GM23248 (cell line): ENCODE data around the gene RNF31. TPM values are rescaled to one million over a fixed set of nuclear protein-coding genes. Genes with fewer than 3 reads are reported as not detected.

Experiments used
- DNase-seq: peaks from one replicate; pipeline ENCODE4 v3.0.0-alpha.2; 2015
- H2AFZ ChIP-seq: fragments of 200-600 bp; sonication (generic); 2 replicates; pipeline ENCODE4 v1.6.1; 2016; ENCODE audit warnings: antibody characterized with exemption
- H3F3A ChIP-seq: fragments of 200-600 bp; sonication (generic); 2 replicates; pipeline ENCODE4 v1.6.1; 2016; ENCODE audit warnings: mild to moderate bottlenecking, antibody characterized with exemption, mixed run types; ENCODE audit not compliant: insufficient read depth
- H3K27ac ChIP-seq: fragments of 200-600 bp; sonication (generic); 2 replicates; pipeline ENCODE4 v1.5.1; 2016; ENCODE audit warnings: mild to moderate bottlenecking
- H3K27me3 ChIP-seq: fragments of 200-600 bp; sonication (generic); replicated peaks from 2 replicates; pipeline ENCODE4 v1.6.1; 2016; ENCODE audit warnings: mild to moderate bottlenecking; ENCODE audit not compliant: insufficient read depth
- H3K36me3 ChIP-seq: fragments of 200-600 bp; sonication (generic); 2 replicates; pipeline ENCODE4 v1.6.1; 2016; ENCODE audit warnings: low read depth, mild to moderate bottlenecking
- H3K4me1 ChIP-seq: fragments of 200-600 bp; sonication (generic); 2 replicates; pipeline ENCODE4 v1.6.1; 2016; ENCODE audit warnings: mild to moderate bottlenecking; ENCODE audit not compliant: insufficient read depth
- H3K4me2 ChIP-seq: fragments of 200-600 bp; sonication (generic); one replicate; pipeline ENCODE4 v1.6.1; 2016; ENCODE audit warnings: mild to moderate bottlenecking; ENCODE audit not compliant: unreplicated experiment
- H3K4me3 ChIP-seq: fragments of 200-600 bp; sonication (generic); 2 replicates; pipeline ENCODE4 v1.5.1; 2016; ENCODE audit warnings: mild to moderate bottlenecking
- H3K79me2 ChIP-seq: fragments of 200-600 bp; sonication (generic); 2 replicates; pipeline ENCODE4 v1.6.1; 2016; ENCODE audit warnings: mild to moderate bottlenecking; ENCODE audit not compliant: insufficient read depth
- H3K9ac ChIP-seq: fragments of 200-600 bp; sonication (generic); 2 replicates; pipeline ENCODE4 v1.6.1; 2016; ENCODE audit warnings: mild to moderate bottlenecking
- H3K9me2 ChIP-seq: fragments of 200-600 bp; sonication (generic); 2 replicates; pipeline ENCODE4 v1.6.1; 2016; ENCODE audit warnings: mixed run types, mild to moderate bottlenecking, moderate library complexity; ENCODE audit not compliant: insufficient read depth
- H3K9me3 ChIP-seq: fragments of 200-600 bp; sonication (generic); one replicate; pipeline ENCODE4 v1.6.1; 2017; ENCODE audit warnings: low read depth
- H4K20me1 ChIP-seq: fragments of 200-600 bp; sonication (generic); 2 replicates; pipeline ENCODE4 v1.6.0; 2016; ENCODE audit not compliant: insufficient read depth
- EZH2 ChIP-seq: fragments of 200-600 bp; sonication (generic); IDR thresholded peaks from 2 replicates; pipeline ENCODE4 v1.6.1; 2018; ENCODE audit warnings: antibody characterized with exemption, mild to moderate bottlenecking; ENCODE audit not compliant: insufficient read depth, poor library complexity, severe bottlenecking
- EZH2phosphoT487 ChIP-seq: fragments of 200-600 bp; sonication (generic); IDR thresholded peaks from 2 replicates; pipeline ENCODE4 v1.6.1; 2018; ENCODE audit warnings: antibody characterized with exemption, moderate library complexity, mild to moderate bottlenecking, low read depth; ENCODE audit not compliant: insufficient read depth
- WGBS, 2 experiments: methylation state at CpG; one replicate each; pipeline ENCODE4 v1.1.6; 2015 to 2017; ENCODE audit warnings: low lambda C conversion rate in 2 of 2, low coverage in 1 of 2; ENCODE audit errors: missing lambda C conversion rate in 2 of 2; 5-methylcytosine and 5-hydroxymethylcytosine counted together
- in situ Hi-C: fragments of 300-500 bp; cut with MboI; formaldehyde crosslinking; loops from 2 replicates; pipeline ENCODE4 v1.15.0; 2020
- microRNA-seq: library from miRNA; unstranded; fragments of <30 nt; microRNA quantifications from one replicate; pipeline ENCODE4, GENCODE V29; 2016; ENCODE audit warnings: borderline number of aligned reads
- polyA plus RNA-seq: library from polyadenylated mRNA; unstranded; fragments of >200 nt; fragmentation: Nextera tagmentation; extraction: Ambion mirVana; gene quantifications from 2 replicates; pipeline ENCODE4 v1.2.1, GENCODE V29; 2016
- small RNA-seq: library from RNA; depleted of rRNA; stranded (forward); fragments of <200 nt; gene quantifications from one replicate; pipeline ENCODE3, GENCODE V24; 2014; ENCODE audit warnings: low read depth, low replicate concordance
- total RNA-seq: library from RNA; depleted of rRNA; stranded (reverse); fragments of >200 nt; shearing (Covaris generic); gene quantifications from 2 replicates; pipeline ENCODE4 v1.2.3, GENCODE V29; 2014; rRNA removed

RNF31 gene
- total and polyA plus RNA-seq, 2 experiments from 2014 or later: 29.4 to 40.3 TPM

DNA sequence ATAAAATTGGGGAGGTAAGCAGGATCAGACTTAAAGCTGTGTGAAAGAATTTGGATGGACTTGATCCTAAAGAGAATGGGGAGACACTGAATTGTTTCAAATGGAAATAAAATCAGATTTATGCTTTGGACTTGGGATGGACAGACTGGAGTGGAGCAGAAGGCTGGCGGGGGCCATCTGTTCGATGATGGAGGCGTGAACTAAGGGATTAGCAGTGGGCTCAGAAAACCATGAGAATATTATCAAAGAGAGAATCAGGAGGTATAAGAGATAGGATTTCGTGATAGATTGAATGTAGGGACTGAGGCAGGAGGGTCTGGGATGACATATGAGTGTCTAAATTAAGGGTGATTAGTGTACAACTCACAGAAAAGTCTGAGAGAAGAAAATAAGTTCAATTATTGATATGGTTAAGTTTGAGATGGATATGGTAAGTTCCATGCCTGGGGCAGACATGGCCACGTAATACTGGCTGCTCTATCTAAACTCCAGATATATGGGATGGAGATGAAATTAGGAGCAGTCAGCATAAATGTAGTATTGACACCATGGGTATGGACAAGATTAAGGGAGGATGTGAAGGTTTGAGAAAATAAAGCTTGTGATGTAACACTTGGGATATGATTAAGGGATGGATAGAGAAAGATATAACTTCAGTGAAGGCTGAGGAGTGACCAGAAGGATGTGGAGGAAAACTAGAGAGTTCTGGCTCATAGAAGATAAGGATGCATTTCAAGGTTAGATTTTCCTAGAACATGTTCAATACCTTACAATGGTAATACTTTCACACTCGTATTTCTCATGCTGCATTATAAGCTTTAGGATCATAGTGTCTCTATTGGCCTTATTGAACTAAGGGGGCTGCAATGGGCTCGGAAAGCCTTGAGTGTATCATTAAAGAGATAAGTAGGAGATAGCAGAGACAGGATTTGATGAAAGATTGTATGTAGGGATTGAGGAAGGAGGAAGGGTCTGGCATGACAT is 57.2 kb downstream of the RNF31 start:
- Histone ChIP-seq H3K36me3 (peaks cover 4% of the 10 kb centered on the region; the same call in 1 of the 2 replicates), H4K20me1 (no peaks in the 10 kb centered on the region), H3K27ac (no peak overlapping the region), H3K4me1 (no peaks in the 10 kb centered on the region), H3K27me3 (no peaks in the 10 kb centered on the region), H3K4me2 (no peak overlapping the region), H2AFZ (no peak overlapping the region), H3K4me3 (no peak overlapping the region), H3F3A (no peaks in the 10 kb centered on the region), H3K9me2 (no peaks in the 10 kb centered on the region), H3K79me2 (peaks cover 22% of the 10 kb centered on the region), H3K9me3 (no peaks in the 10 kb centered on the region), H3K9ac (no peak overlapping the region)
- in situ Hi-C loops: no loop called here
- WGBS, 2 experiments: 95 to 97% methylated on average over 7 of the region's 7 CpGs
- no peak for DNase-seq
- TF ChIP-seq EZH2: no peak
- TF ChIP-seq EZH2phosphoT487: no peak

DNA sequence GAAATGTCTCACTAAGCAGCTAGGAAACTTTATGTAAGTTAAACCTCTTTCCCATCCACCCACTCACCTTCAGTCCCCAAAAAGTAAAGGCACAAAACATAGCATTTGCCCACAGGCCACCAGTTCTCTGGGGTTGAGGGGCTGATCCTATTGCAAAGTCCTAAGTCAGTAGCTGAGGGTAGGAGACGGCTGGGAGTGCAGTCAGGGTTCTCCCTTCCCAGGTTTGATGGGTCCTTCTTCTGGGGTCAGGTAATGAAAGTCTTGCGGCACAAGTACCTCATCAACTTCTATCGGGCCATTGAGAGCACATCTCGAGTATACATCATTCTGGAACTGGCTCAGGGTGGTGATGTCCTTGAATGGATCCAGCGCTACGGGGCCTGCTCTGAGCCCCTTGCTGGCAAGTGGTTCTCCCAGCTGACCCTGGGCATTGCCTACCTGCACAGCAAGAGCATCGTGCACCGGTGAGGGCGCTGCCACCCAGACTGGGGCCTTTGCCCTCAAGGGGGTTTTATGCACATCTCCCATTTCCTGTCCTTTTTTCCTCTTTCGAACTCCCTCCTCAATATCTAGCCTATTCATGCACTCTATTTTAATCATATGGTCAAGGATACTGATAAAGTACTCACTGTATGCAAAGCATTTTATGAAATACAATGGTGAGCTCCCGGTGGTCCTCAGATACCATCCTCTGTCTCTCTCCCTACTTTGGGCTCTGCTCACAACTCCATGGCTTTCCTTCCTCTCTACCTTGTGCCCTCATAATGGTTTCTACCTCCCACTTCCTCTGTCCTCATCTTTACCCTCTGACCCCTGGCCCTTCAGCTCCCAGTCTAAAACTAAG is 59.2 kb downstream of the RNF31 start:
- H3K36me3 ChIP-seq: peaks cover 10% of the 10 kb centered on the region; the same call in 1 of the 2 replicates

DNA sequence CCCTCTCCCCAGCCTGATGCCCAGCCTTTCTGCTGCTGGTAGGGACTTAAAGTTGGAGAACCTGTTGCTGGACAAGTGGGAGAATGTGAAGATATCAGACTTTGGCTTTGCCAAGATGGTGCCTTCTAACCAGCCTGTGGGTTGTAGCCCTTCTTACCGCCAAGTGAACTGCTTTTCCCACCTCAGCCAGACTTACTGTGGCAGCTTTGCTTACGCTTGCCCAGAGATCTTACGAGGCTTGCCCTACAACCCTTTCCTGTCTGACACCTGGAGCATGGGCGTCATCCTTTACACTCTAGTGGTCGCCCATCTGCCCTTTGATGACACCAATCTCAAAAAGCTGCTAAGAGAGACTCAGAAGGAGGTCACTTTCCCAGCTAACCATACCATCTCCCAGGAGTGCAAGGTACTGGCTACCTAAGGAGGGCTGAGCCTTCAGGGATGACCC is 59.8 kb downstream of the RNF31 start:
- in situ Hi-C loops: no loop called here
- WGBS, 2 experiments: 98 to 100% methylated on average over 5 of the region's 5 CpGs
- no peak for DNase-seq
- Histone ChIP-seq H3K9ac (no peak overlapping the region), H3F3A (no peaks in the 10 kb centered on the region), H3K9me2 (no peaks in the 10 kb centered on the region), H3K4me1 (no peaks in the 10 kb centered on the region; the same call in 1 of the 2 replicates), H3K4me2 (no peak overlapping the region), H3K27ac (no peak overlapping the region), H4K20me1 (no peaks in the 10 kb centered on the region), H3K27me3 (no peaks in the 10 kb centered on the region), H3K9me3 (no peaks in the 10 kb centered on the region), H3K79me2 (peaks cover 20% of the 10 kb centered on the region), H3K4me3 (no peak overlapping the region), H2AFZ (no peak overlapping the region), H3K36me3 (peaks cover 8% of the 10 kb centered on the region; the same call in 1 of the 2 replicates)
- TF ChIP-seq EZH2phosphoT487 (no peak), EZH2 (no peak)

More for the DNA sequence above, 59.2 kb downstream of the RNF31 start:
- H3K27ac ChIP-seq: no peak overlapping the region
- in situ Hi-C loops: no loop called here
- no peaks in the 10 kb centered on the region for H3K9me3 ChIP-seq
- no peaks in the 10 kb centered on the region for H3F3A ChIP-seq
- no peak overlapping the region for H2AFZ ChIP-seq
- TF ChIP-seq EZH2 (no peak), EZH2phosphoT487 (no peak)
- no peak overlapping the region for H3K9ac ChIP-seq
- 95% methylated on average over 11 of the region's 11 CpGs for WGBS, 2 experiments
- no peak overlapping the region for H3K4me3 ChIP-seq
- no peaks in the 10 kb centered on the region for H3K4me1 ChIP-seq
- H3K27me3 ChIP-seq: no peaks in the 10 kb centered on the region
- H3K9me2 ChIP-seq: no peaks in the 10 kb centered on the region
- no peaks in the 10 kb centered on the region for H4K20me1 ChIP-seq
- H3K4me2 ChIP-seq: no peak overlapping the region
- no peak for DNase-seq
- H3K79me2 ChIP-seq: peaks cover 14% of the 10 kb centered on the region

- Histone ChIP-seq H3K27ac (no peak overlapping the region), H3K4me2 (no peak overlapping the region), H3K27me3 (no peaks in the 10 kb centered on the region), H3K79me2 (peaks cover 19% of the 10 kb centered on the region), H3K9me3 (no peaks in the 10 kb centered on the region), H2AFZ (no peak overlapping the region), H3K36me3 (peaks cover 8% of the 10 kb centered on the region; the same call in 1 of the 2 replicates), H3K9me2 (no peaks in the 10 kb centered on the region), H4K20me1 (no peaks in the 10 kb centered on the region), H3K4me1 (no peaks in the 10 kb centered on the region; the same call in 1 of the 2 replicates), H3K9ac (no peak overlapping the region), H3F3A (no peaks in the 10 kb centered on the region), H3K4me3 (no peak overlapping the region)
- TF ChIP-seq EZH2: no peak
- no peak for TF ChIP-seq EZH2phosphoT487
- DNase-seq: no peak
- WGBS, 2 experiments: 100% methylated on average over 2 of the region's 2 CpGs
- in situ Hi-C loops: no loop called here
Observed at GRCh38 chr14:24207625-24208024, 60.3 kb downstream of the RNF31 start.

Small RNA genes within 50 kb of the gene (microRNA-seq; reads per million reads assigned to microRNA genes)
- gene MIR7703: not detected

Small RNA genes within 50 kb of the gene (small RNA-seq; reads per million reads assigned to genes)
- gene AL136295.4 (not detected), gene CHMP4A (not detected), gene IPO4 (not detected), gene IRF9 (not detected), gene RNA5SP383 (0.19 reads per million)

Other genes with a start within 250 kb of the RNF31 start
Only the 30 nearest of the 31 such genes appear.
- gene DHRS4, start 193.7 kb upstream of the RNF31 start, total RNA-seq: 23.0 and 25.4 TPM in 2 replicates
- 35.4 and 35.9 TPM in 2 replicates for gene DHRS4, start 193.7 kb upstream of the RNF31 start, polyA plus RNA-seq
- gene DHRS4L2, start 158.6 kb upstream of the RNF31 start, total RNA-seq: 5.1 and 10.1 TPM in 2 replicates
- 16.8 and 19.2 TPM in 2 replicates for gene DHRS4L2, start 158.6 kb upstream of the RNF31 start, polyA plus RNA-seq
- under 0.01 TPM in 1 of 2 replicates, not detected in the other for gene CARMIL3, start 95.5 kb upstream of the RNF31 start, total RNA-seq
- gene CARMIL3, start 95.5 kb upstream of the RNF31 start, polyA plus RNA-seq: not detected in 2 replicates
- gene CPNE6, start 75.9 kb upstream of the RNF31 start, total RNA-seq: not detected in 2 replicates
- gene CPNE6, start 75.9 kb upstream of the RNF31 start, polyA plus RNA-seq: not detected in 2 replicates
- 70.3 and 84.3 TPM in 2 replicates for gene PCK2, start 53.2 kb upstream of the RNF31 start, total RNA-seq
- gene PCK2, start 53.2 kb upstream of the RNF31 start, polyA plus RNA-seq: 148 and 153 TPM in 2 replicates
- 59.8 and 59.9 TPM in 2 replicates for gene DCAF11, start 32.7 kb upstream of the RNF31 start, total RNA-seq
- gene DCAF11, start 32.7 kb upstream of the RNF31 start, polyA plus RNA-seq: 29.1 and 33.6 TPM in 2 replicates
- 0.86 TPM in 1 of 2 replicates, not detected in the other for gene NRL, start 32.5 kb upstream of the RNF31 start, total RNA-seq
- gene NRL, start 32.5 kb upstream of the RNF31 start, polyA plus RNA-seq: 0.48 and 0.56 TPM in 2 replicates
- not detected in 2 replicates for gene FITM1, start 16.8 kb upstream of the RNF31 start, total RNA-seq
- not detected in 2 replicates for gene FITM1, start 16.8 kb upstream of the RNF31 start, polyA plus RNA-seq
- gene PSME1, start 11.3 kb upstream of the RNF31 start, total RNA-seq: 58.9 and 67.7 TPM in 2 replicates
- 144 and 147 TPM in 2 replicates for gene PSME1, start 11.3 kb upstream of the RNF31 start, polyA plus RNA-seq
- 17.1 and 22.9 TPM in 2 replicates for gene EMC9, start 5.9 kb upstream of the RNF31 start, total RNA-seq
- 27.4 and 28.7 TPM in 2 replicates for gene EMC9, start 5.9 kb upstream of the RNF31 start, polyA plus RNA-seq
- gene PSME2, start 888 bp upstream of the RNF31 start, total RNA-seq: 38.3 and 41.4 TPM in 2 replicates
- gene PSME2, start 888 bp upstream of the RNF31 start, polyA plus RNA-seq: 158 and 164 TPM in 2 replicates
- gene IRF9, start 13.8 kb downstream of the RNF31 start, total RNA-seq: 56.7 and 58.7 TPM in 2 replicates
- 80.0 and 87.1 TPM in 2 replicates for gene IRF9, start 13.8 kb downstream of the RNF31 start, polyA plus RNA-seq
- 1.4 and 3.5 TPM in 2 replicates for gene REC8, start 24.6 kb downstream of the RNF31 start, total RNA-seq
- gene REC8, start 24.6 kb downstream of the RNF31 start, polyA plus RNA-seq: 1.2 and 2.4 TPM in 2 replicates
- gene IPO4, start 41.3 kb downstream of the RNF31 start, total RNA-seq: 55.3 and 58.3 TPM in 2 replicates
- gene IPO4, start 41.3 kb downstream of the RNF31 start, polyA plus RNA-seq: 24.8 and 33.6 TPM in 2 replicates
- 102 and 163 TPM in 2 replicates for gene TM9SF1, start 47.9 kb downstream of the RNF31 start, total RNA-seq
- 91.5 and 93.8 TPM in 2 replicates for gene TM9SF1, start 47.9 kb downstream of the RNF31 start, polyA plus RNA-seq
- not detected in 2 replicates for gene TSSK4, start 58.2 kb downstream of the RNF31 start, total RNA-seq
- gene TSSK4, start 58.2 kb downstream of the RNF31 start, polyA plus RNA-seq: 0.23 and 0.55 TPM in 2 replicates
- 18.5 and 32.1 TPM in 2 replicates for gene CHMP4A, start 66.0 kb downstream of the RNF31 start, total RNA-seq
- 75.7 and 81.6 TPM in 2 replicates for gene CHMP4A, start 66.0 kb downstream of the RNF31 start, polyA plus RNA-seq
- 8.2 and 19.2 TPM in 2 replicates for gene MDP1, start 68.6 kb downstream of the RNF31 start, total RNA-seq
- gene MDP1, start 68.6 kb downstream of the RNF31 start, polyA plus RNA-seq: 20.0 and 23.3 TPM in 2 replicates
- 138 and 161 TPM in 2 replicates for gene NEDD8, start 84.9 kb downstream of the RNF31 start, total RNA-seq
- 326 and 342 TPM in 2 replicates for gene NEDD8, start 84.9 kb downstream of the RNF31 start, polyA plus RNA-seq
- gene GMPR2, start 85.4 kb downstream of the RNF31 start, total RNA-seq: 70.9 and 98.0 TPM in 2 replicates
- 55.0 and 58.9 TPM in 2 replicates for gene GMPR2, start 85.4 kb downstream of the RNF31 start, polyA plus RNA-seq
- gene TINF2, start 95.1 kb downstream of the RNF31 start, total RNA-seq: 32.5 and 41.2 TPM in 2 replicates
- 43.6 and 52.4 TPM in 2 replicates for gene TINF2, start 95.1 kb downstream of the RNF31 start, polyA plus RNA-seq
- 0.25 and 1.3 TPM in 2 replicates for gene TGM1, start 115.7 kb downstream of the RNF31 start, total RNA-seq
- gene TGM1, start 115.7 kb downstream of the RNF31 start, polyA plus RNA-seq: 0.34 TPM in 1 of 2 replicates, not detected in the other
- gene RABGGTA, start 124.1 kb downstream of the RNF31 start, total RNA-seq: 18.0 and 34.9 TPM in 2 replicates
- gene RABGGTA, start 124.1 kb downstream of the RNF31 start, polyA plus RNA-seq: 29.3 and 30.5 TPM in 2 replicates
- 12.8 and 32.1 TPM in 2 replicates for gene DHRS1, start 152.3 kb downstream of the RNF31 start, total RNA-seq
- gene DHRS1, start 152.3 kb downstream of the RNF31 start, polyA plus RNA-seq: 31.0 and 34.7 TPM in 2 replicates
- gene NOP9, start 152.4 kb downstream of the RNF31 start, total RNA-seq: 19.3 and 23.7 TPM in 2 replicates
- 2.5 and 2.6 TPM in 2 replicates for gene NOP9, start 152.4 kb downstream of the RNF31 start, polyA plus RNA-seq
- 0.51 and 2.1 TPM in 2 replicates for gene CIDEB, start 160.5 kb downstream of the RNF31 start, total RNA-seq
- 1.2 TPM in 2 replicates for gene CIDEB, start 160.5 kb downstream of the RNF31 start, polyA plus RNA-seq
- 3.5 and 6.8 TPM in 2 replicates for gene LTB4R2, start 162.6 kb downstream of the RNF31 start, total RNA-seq
- 0.30 and 0.45 TPM in 2 replicates for gene LTB4R2, start 162.6 kb downstream of the RNF31 start, polyA plus RNA-seq
- gene LTB4R, start 164.0 kb downstream of the RNF31 start, total RNA-seq: 1.4 and 2.4 TPM in 2 replicates
- 0.41 and 1.1 TPM in 2 replicates for gene LTB4R, start 164.0 kb downstream of the RNF31 start, polyA plus RNA-seq
- gene ADCY4, start 187.6 kb downstream of the RNF31 start, total RNA-seq: 0.22 and 0.38 TPM in 2 replicates
- 0.20 and 0.38 TPM in 2 replicates for gene ADCY4, start 187.6 kb downstream of the RNF31 start, polyA plus RNA-seq
- 2.2 and 5.3 TPM in 2 replicates for gene RIPK3, start 192.5 kb downstream of the RNF31 start, total RNA-seq
- gene RIPK3, start 192.5 kb downstream of the RNF31 start, polyA plus RNA-seq: 5.1 and 5.3 TPM in 2 replicates